Endothelial cell of umbilical vein (primary cell): Measurements from ENCODE around the gene TRMT44. TPM values are rescaled to one million over a fixed set of nuclear protein-coding genes. Genes with fewer than 3 reads are reported as not detected.

Experiments
- BruUV-seq: library from RNA; stranded (reverse); fragments of 400-500 nt; replicated peaks from 2 replicates; lab custom pipeline; 2021; lab: Mats Ljungman, UMichigan
- CTCF ChIA-PET: fragments of 300-600, 350-600 bp; sonication (Branson Sonifier 250); formaldehyde crosslinking; loops from one replicate; lab custom pipeline; 2021; ENCODE audit warnings: antibody characterized with exemption, inconsistent platforms; lab: Charles Lee
- POLR2A ChIA-PET: fragments of 300-600, 350-600 bp; sonication (Branson Sonifier 250); formaldehyde crosslinking; loops from one replicate; lab custom pipeline; 2021; ENCODE audit warnings: antibody characterized with exemption, inconsistent platforms; lab: Charles Lee
- DNase-seq: peaks from one replicate; pipeline ENCODE4 v3.0.0-alpha.2; 2011; ENCODE audit warnings: low read depth, low spot score
- FAIRE-seq: peaks from 2 replicates; lab custom pipeline; 2011; peaks lifted over from hg19 to GRCh38; lab: Jason Lieb, UNC
- H2AFZ ChIP-seq: 2 replicates; pipeline ENCODE4 v1.6.0; 2012; ENCODE audit warnings: low read depth, low read length, control low read depth, inconsistent platforms
- H3K27ac ChIP-seq: 2 replicates; pipeline ENCODE4 v1.5.1; 2011; ENCODE audit warnings: low read depth, mild to moderate bottlenecking, control low read depth, low read length, moderate library complexity; ENCODE audit not compliant: insufficient read depth
- H3K27me3 ChIP-seq, 2 experiments: 2 replicates each; pipeline versions ENCODE4 v1.6.0 to v1.6.1; 2011; ENCODE audit warnings: low read length in 2 of 2, mixed read lengths in 1 of 2; ENCODE audit not compliant: control insufficient read depth in 2 of 2, insufficient read depth in 2 of 2
- H3K36me3 ChIP-seq, 2 experiments: 2 replicates in 1 of 2; 3 replicates in 1 of 2; pipeline ENCODE4 v1.5.1; 2011; ENCODE audit warnings: low read length in 2 of 2, mild to moderate bottlenecking in 1 of 2, moderate library complexity in 1 of 2; ENCODE audit not compliant: control insufficient read depth in 2 of 2, insufficient read depth in 2 of 2; ENCODE audit errors: extremely low read depth in 1 of 2
- H3K4me1 ChIP-seq: 3 replicates; pipeline ENCODE4 v1.5.1; 2011; ENCODE audit warnings: mild to moderate bottlenecking, low read length; ENCODE audit not compliant: control insufficient read depth, insufficient read depth; ENCODE audit errors: extremely low read depth
- H3K4me2 ChIP-seq: 2 replicates; pipeline ENCODE4 v1.6.1; 2011; ENCODE audit warnings: low read length, control low read depth, mixed read lengths; ENCODE audit not compliant: insufficient read depth
- H3K4me3 ChIP-seq, 3 experiments: fragments of 200-600 bp in 1 of 3; sonication (generic), shearing (Covaris generic) in 1 of 3; replicated peaks in 1 of 3; 2 replicates each; pipeline ENCODE4 v1.5.1; 2011 to 2016; ENCODE audit warnings: control low read depth in 3 of 3, low read length in 3 of 3, mild to moderate bottlenecking in 2 of 3, inconsistent platforms in 1 of 3, low read depth in 1 of 3, moderate library complexity in 1 of 3; ENCODE audit not compliant: insufficient read depth in 1 of 3
- H3K79me2 ChIP-seq: 2 replicates; pipeline ENCODE4 v1.6.0; 2012; ENCODE audit warnings: low read length, inconsistent platforms; ENCODE audit not compliant: control insufficient read depth, insufficient read depth
- H3K9ac ChIP-seq: replicated peaks from 2 replicates; pipeline ENCODE3; 2011; ENCODE audit warnings: low read length, control low read depth; ENCODE audit not compliant: insufficient read depth; ENCODE audit errors: extremely low read depth
- H3K9me1 ChIP-seq: replicated peaks from 3 replicates; pipeline ENCODE4 v1.6.0; 2011; ENCODE audit warnings: mild to moderate bottlenecking, low read length; ENCODE audit not compliant: control insufficient read depth, insufficient read depth; ENCODE audit errors: extremely low read depth
- H3K9me3 ChIP-seq: replicated peaks from 2 replicates; pipeline ENCODE4 v1.5.1; 2012; ENCODE audit warnings: low read length, inconsistent platforms; ENCODE audit not compliant: control insufficient read depth, insufficient read depth
- H4K20me1 ChIP-seq: replicated peaks from 2 replicates; pipeline ENCODE3; 2011; ENCODE audit warnings: mild to moderate bottlenecking, low read length; ENCODE audit not compliant: control insufficient read depth, insufficient read depth; ENCODE audit errors: extremely low read depth
- EZH2 ChIP-seq: IDR thresholded peaks from 2 replicates; pipeline ENCODE4 v1.6.1; 2012; ENCODE audit warnings: borderline replicate concordance, low read depth, mild to moderate bottlenecking, moderate library complexity, low read length, inconsistent platforms; ENCODE audit not compliant: severe bottlenecking
- FOS ChIP-seq: IDR thresholded peaks from 2 replicates; pipeline ENCODE4 v1.6.1; 2011; ENCODE audit warnings: mild to moderate bottlenecking, low read length, moderate library complexity, borderline replicate concordance; ENCODE audit not compliant: insufficient read depth
- GATA2 ChIP-seq: IDR thresholded peaks from 2 replicates; pipeline ENCODE4 v1.7.0; 2011; ENCODE audit warnings: low read depth, mild to moderate bottlenecking, moderate library complexity, mixed read lengths, low read length; ENCODE audit not compliant: insufficient read length, insufficient read depth
- JUN ChIP-seq: IDR thresholded peaks from 2 replicates; pipeline ENCODE4 v1.6.1; 2011; ENCODE audit warnings: borderline replicate concordance, low read depth; ENCODE audit not compliant: insufficient read length, insufficient read depth
- MYC ChIP-seq: IDR thresholded peaks from one replicate; pipeline ENCODE4 v1.6.1; 2011; ENCODE audit warnings: mild to moderate bottlenecking, low read depth, low read length
- POLR2A ChIP-seq: IDR thresholded peaks from 2 replicates; pipeline ENCODE4 v1.6.1; 2012; ENCODE audit warnings: low read depth, mild to moderate bottlenecking, control low read depth, low read length
- POLR2AphosphoS5 ChIP-seq: IDR thresholded peaks from 2 replicates; pipeline ENCODE4 v1.6.1; 2012; ENCODE audit warnings: low read depth, mild to moderate bottlenecking, control low read depth, low read length, moderate library complexity; ENCODE audit not compliant: insufficient read depth
- dilution Hi-C: fragments of 300-500 bp; cut with MboI; formaldehyde crosslinking; loops from one replicate; pipeline ENCODE4 v1.15.0; 2019; ENCODE audit warnings: low sequenced_read_pairs; ENCODE audit not compliant: extremely low pct_ligation_motif_present
- intact Hi-C: fragments of 100-400 bp; cut with micrococcal nuclease; formaldehyde crosslinking; loops from one replicate; pipeline ENCODE4 v1.10.0; 2022
- polyA plus RNA-seq, 4 experiments: library from polyadenylated mRNA; depleted of rRNA in 3 of 4; stranded (reverse) in 3 of 4; unstranded in 1 of 4; fragments of >200 nt; gene quantifications; 2 replicates each; pipeline versions ENCODE4 v1.2.1 to v1.2.3, GENCODE V29; 2011 to 2012; ENCODE audit warnings: missing spikeins in 1 of 4
- total RNA-seq: library from RNA; stranded (reverse); gene quantifications from 2 replicates; pipeline ENCODE4 v1.2.3, GENCODE V29; 2021
- TF ChIP-seq, protein P1 (sequence below), 2 donors: IDR thresholded peaks; 1 replicate in 1 of 2; 2 replicates in 1 of 2; pipeline ENCODE4 v1.5.1; 2011; ENCODE audit warnings: low read length in 2 of 2, mild to moderate bottlenecking in 2 of 2, moderate library complexity in 2 of 2, control low read depth in 1 of 2, inconsistent platforms in 1 of 2, low read depth in 1 of 2; ENCODE audit not compliant: insufficient read depth in 1 of 2; ENCODE audit errors: extremely low read depth in 1 of 2
- TF ChIP-seq, protein P2 (sequence below): IDR thresholded peaks from 2 replicates; pipeline ENCODE4 v1.6.1; 2011; ENCODE audit not compliant: insufficient read depth, insufficient read length

TRMT44 gene
- total and polyA plus RNA-seq, 2 donors (not counting 3 experiments of a cell fraction or from before 2014, with no cell fraction given): 10.4 to 17.3 TPM

DNA sequence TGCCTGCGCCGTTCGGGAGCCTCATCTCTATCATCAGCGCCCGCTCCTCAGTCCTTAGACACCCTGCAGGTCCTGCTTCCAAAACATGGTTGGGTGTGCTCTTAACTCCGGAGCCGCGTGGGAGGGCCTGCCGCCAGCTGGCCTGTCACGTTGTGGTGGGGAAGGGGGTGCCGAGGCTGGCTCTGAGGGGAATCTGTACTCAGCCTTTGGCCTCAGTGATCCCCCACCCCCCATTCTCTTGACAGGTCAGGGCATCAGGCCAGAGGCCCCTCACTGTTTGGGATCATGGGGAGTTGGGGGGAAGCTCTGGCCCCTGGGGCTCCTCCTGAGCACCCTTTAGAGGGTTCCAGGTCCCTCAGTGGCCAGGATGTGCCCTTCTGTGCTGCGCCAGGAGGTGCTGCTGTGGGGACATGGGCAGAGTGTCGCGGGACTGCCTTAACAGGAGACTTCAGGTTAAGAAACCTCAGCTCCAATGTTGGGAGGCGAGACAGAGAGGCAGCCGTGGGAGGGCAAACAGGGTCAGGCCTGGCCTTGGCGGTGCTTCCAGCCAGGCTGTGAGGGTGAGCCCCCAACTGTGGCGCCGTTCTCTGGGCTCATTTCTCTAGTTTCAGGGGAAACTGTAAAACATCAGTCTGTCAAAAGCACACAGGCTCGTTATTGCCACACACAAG is 33.5 kb downstream of the TRMT44 start:
- TF ChIP-seq EZH2 (no peak), MYC (no peak), FOS (no peak), POLR2A (no peak), POLR2AphosphoS5 (no peak), GATA2 (no peak), JUN (no peak)
- TF ChIP-seq, protein P1, sequence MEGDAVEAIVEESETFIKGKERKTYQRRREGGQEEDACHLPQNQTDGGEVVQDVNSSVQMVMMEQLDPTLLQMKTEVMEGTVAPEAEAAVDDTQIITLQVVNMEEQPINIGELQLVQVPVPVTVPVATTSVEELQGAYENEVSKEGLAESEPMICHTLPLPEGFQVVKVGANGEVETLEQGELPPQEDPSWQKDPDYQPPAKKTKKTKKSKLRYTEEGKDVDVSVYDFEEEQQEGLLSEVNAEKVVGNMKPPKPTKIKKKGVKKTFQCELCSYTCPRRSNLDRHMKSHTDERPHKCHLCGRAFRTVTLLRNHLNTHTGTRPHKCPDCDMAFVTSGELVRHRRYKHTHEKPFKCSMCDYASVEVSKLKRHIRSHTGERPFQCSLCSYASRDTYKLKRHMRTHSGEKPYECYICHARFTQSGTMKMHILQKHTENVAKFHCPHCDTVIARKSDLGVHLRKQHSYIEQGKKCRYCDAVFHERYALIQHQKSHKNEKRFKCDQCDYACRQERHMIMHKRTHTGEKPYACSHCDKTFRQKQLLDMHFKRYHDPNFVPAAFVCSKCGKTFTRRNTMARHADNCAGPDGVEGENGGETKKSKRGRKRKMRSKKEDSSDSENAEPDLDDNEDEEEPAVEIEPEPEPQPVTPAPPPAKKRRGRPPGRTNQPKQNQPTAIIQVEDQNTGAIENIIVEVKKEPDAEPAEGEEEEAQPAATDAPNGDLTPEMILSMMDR (IDR thresholded peaks at IDR 0.05; ENCODE audit: extremely low read depth in 1 of 2, insufficient read depth in 1 of 2, low read depth in 1 of 2, low read length in 2 of 2): no peak
- TF ChIP-seq, protein P2, sequence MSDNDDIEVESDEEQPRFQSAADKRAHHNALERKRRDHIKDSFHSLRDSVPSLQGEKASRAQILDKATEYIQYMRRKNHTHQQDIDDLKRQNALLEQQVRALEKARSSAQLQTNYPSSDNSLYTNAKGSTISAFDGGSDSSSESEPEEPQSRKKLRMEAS: no peak
- CTCF ChIA-PET: no interaction called here
- H3K27me3 ChIP-seq: no peaks in the 10 kb centered on the region
- DNase-seq (no peak), FAIRE-seq (no peak)
- BruUV-seq: no TSS peak
- no peaks in the 10 kb centered on the region for H3K4me1 ChIP-seq
- dilution Hi-C loops: no loop called here
- no peak overlapping the region for H3K4me2 ChIP-seq
- no peak overlapping the region for H3K27ac ChIP-seq
- no peaks in the 10 kb centered on the region for H3K9me1 ChIP-seq
- H3K4me3 ChIP-seq: no peak overlapping the region
- no peaks in the 10 kb centered on the region for H3K9me3 ChIP-seq
- POLR2A ChIA-PET: no interaction called here
- no peak overlapping the region for H3K9ac ChIP-seq
- no peak overlapping the region for H2AFZ ChIP-seq
- H4K20me1 ChIP-seq: no peaks in the 10 kb centered on the region
- H3K79me2 ChIP-seq: no peaks in the 10 kb centered on the region
- intact Hi-C loops: no loop called here
- H3K36me3 ChIP-seq: peaks cover 2 to 13% of the 10 kb centered on the region in 2 experiments
